ENCODE data around the gene GARNL3.

GRCh38 chr9:127263237-127263636 is 1.3 kb upstream of the GARNL3 start:
- TF ChIP-seq, protein P1, sequence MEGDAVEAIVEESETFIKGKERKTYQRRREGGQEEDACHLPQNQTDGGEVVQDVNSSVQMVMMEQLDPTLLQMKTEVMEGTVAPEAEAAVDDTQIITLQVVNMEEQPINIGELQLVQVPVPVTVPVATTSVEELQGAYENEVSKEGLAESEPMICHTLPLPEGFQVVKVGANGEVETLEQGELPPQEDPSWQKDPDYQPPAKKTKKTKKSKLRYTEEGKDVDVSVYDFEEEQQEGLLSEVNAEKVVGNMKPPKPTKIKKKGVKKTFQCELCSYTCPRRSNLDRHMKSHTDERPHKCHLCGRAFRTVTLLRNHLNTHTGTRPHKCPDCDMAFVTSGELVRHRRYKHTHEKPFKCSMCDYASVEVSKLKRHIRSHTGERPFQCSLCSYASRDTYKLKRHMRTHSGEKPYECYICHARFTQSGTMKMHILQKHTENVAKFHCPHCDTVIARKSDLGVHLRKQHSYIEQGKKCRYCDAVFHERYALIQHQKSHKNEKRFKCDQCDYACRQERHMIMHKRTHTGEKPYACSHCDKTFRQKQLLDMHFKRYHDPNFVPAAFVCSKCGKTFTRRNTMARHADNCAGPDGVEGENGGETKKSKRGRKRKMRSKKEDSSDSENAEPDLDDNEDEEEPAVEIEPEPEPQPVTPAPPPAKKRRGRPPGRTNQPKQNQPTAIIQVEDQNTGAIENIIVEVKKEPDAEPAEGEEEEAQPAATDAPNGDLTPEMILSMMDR (IDR thresholded peaks at IDR 0.05), result no peak
- TF ChIP-seq POLR2AphosphoS5 (IDR thresholded peaks at IDR 0.05) (no peak), POLR2A (IDR thresholded peaks at IDR 0.05) (no peak)

Measured in breast epithelium (tissue), 3 donors.